Heart left ventricle (tissue), 16 donors: Measurements from ENCODE around the gene KIF26B. TPM values are rescaled to one million over a fixed set of nuclear protein-coding genes. Genes with fewer than 3 reads are reported as not detected.
"Not testable (repeated sequence)": the region's sequence is repeated elsewhere in the genome, so short reads cannot be mapped to it uniquely, and the experiment has no call there.

Experiments used
- ATAC-seq, 4 donors: fragments of 200-7000 bp; cut with Tn5 transposase; one replicate each; pipeline ENCODE4 v1.9.1; 2020 to 2022; ENCODE audit warnings: moderate library complexity in 4 of 4, mild to moderate bottlenecking in 3 of 4, moderate number of reproducible peaks in 1 of 4
- DNase-seq, 5 donors: peaks; one replicate each; pipeline ENCODE4 v3.0.0-alpha.2; 2020
- H3K27ac ChIP-seq, 12 donors: fragments of 200-600 bp; sonication (generic) in 4 of 12; one replicate each; pipeline versions ENCODE4 v1.5.0 to v1.8.0; 2016 to 2022; ENCODE audit warnings: mild to moderate bottlenecking in 2 of 12
- H3K27me3 ChIP-seq, 9 donors: fragments of 200-600 bp; sonication (generic) in 2 of 9; one replicate each; pipeline versions ENCODE4 v1.5.1 to v1.8.0; 2016 to 2022; ENCODE audit warnings: mild to moderate bottlenecking in 3 of 9
- H3K36me3 ChIP-seq, 9 donors: fragments of 200-600 bp; sonication (generic) in 2 of 9; one replicate each; pipeline versions ENCODE4 v1.5.0 to v1.8.0; 2018 to 2022; ENCODE audit warnings: mild to moderate bottlenecking in 2 of 9
- H3K4me1 ChIP-seq, 12 donors: fragments of 200-600 bp; sonication (generic) in 4 of 12; one replicate each; pipeline versions ENCODE4 v1.5.0 to v1.8.0; 2016 to 2022; ENCODE audit warnings: mild to moderate bottlenecking in 3 of 12
- H3K4me3 ChIP-seq, 12 donors: fragments of 200-600 bp; sonication (generic) in 4 of 12; one replicate each; pipeline versions ENCODE4 v1.5.0 to v1.8.0; 2017 to 2022; ENCODE audit warnings: mild to moderate bottlenecking in 9 of 12, moderate library complexity in 4 of 12
- H3K9me3 ChIP-seq, 12 donors: fragments of 200-600 bp; sonication (generic) in 4 of 12; one replicate each; pipeline versions ENCODE4 v1.5.0 to v1.8.0; 2016 to 2022; ENCODE audit warnings: mild to moderate bottlenecking in 1 of 12
- POLR2A ChIP-seq, 2 donors: fragments of 450-650 bp; IDR thresholded peaks; one replicate each; pipeline ENCODE4 v1.6.1; 2017; ENCODE audit warnings: antibody characterized with exemption in 2 of 2, mild to moderate bottlenecking in 2 of 2, moderate library complexity in 2 of 2
- WGBS, 4 donors: extraction: QIAGEN DNeasy Blood & Tissue Kit in 2 of 4; methylation state at CpG; one replicate each; pipeline versions ENCODE4 v1.1.5 to v1.1.7; 2013 to 2018; 5-methylcytosine and 5-hydroxymethylcytosine counted together
- intact Hi-C, 10 donors: fragments of 100-400 bp; cut with DNase I; formaldehyde crosslinking; loops; one replicate each; pipeline versions ENCODE4 v1.11.1 to v1.14.2; 2022
- polyA plus RNA-seq, 2 donors: library from polyadenylated mRNA; stranded (reverse); fragments of 200-250 nt; gene quantifications; one replicate each; pipeline ENCODE4 v1.2.3, GENCODE V29; 2013
- total RNA-seq, 9 donors: library from RNA; depleted of rRNA in 2 of 9; stranded (reverse); fragments of >200 nt in 2 of 9; fragmentation: NEBNext Ultra II Directional in 3 of 9; extraction: Animal tissue kit (Norgen Biotek cat#: 25700) in 3 of 9; gene quantifications; one replicate each; pipeline versions ENCODE4 v1.1.0 to v1.2.4, GENCODE V29; 2016 to 2023
- TF ChIP-seq, protein P1 (sequence below), 12 donors: fragments of 200-600 bp; sonication (generic) in 4 of 12; IDR thresholded peaks; one replicate each; pipeline versions ENCODE4 v1.5.0 to v1.8.0; 2018 to 2022; ENCODE audit warnings: antibody characterized with exemption in 12 of 12, mild to moderate bottlenecking in 5 of 12
- donor health status: ischemic (EF 13 %, LVEDD 7.1; RV severe dilation, severe dysfunction).
- donor health status: healthy with polysubstance abuse.
- donor health status: DM: no; HTN: yes; CAD: no.
- donor health status: DM: no; HTN: no; CAD: no.
- donor health status: ischemic (EF 25% LVEDD 6.9; RV normal size, moderate dysfunction).
- donor health status: ischemic (EF 25% LVEDD 5.7; RV mildly dilated, moderate dysfunction).
- donor health status: healthy.
- donor health status: DM: yes; HTN: yes; CAD: no.
- donor health status: ischemic (EF 35%, LVEDD 5.7; RV mildly dilated, moderate dysfunction).
- donor health status: nonischemic (EF 11% LVEDD 7.7; RV severe dilation, severe dysfunction).
- donor health status: DM: yes; HTN: yes; CAD: no.
- donor health status: PGD.
- donor health status: ischemic (EF 29% LVEDD 5.4; RV normal size, mild dysfunction).
- donor health status: nonischemic (EF 23%, LVEDD 6.1; RV moderate dilation, normal function).

The KIF26B gene
- total and polyA plus RNA-seq, 11 donors, result 1.2 to 7.0 (median 2.3) TPM

DNA sequence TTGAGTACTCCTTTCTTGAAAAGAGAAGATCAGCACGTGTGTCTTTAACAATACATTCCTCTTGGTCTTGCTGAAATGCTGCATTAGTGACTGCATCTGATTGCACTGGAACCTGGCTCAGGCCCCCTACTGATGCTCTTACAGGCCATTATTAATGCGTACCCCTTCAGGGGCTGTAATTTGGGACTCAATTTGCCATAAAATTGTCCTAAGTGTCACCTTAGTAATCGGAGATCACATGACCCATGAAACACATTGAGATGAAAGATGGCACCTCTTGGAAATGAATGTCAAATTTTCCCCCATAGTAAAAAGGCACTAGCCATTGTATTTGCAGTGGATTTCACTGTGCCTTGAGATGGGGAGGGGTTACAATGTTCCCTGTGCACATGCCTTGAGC is 563.3 kb downstream of the KIF26B start:
- Histone ChIP-seq H3K4me1 (no peaks in the 10 kb centered on the region), H3K9me3 (no peaks in the 10 kb centered on the region), H3K27ac (no peak overlapping the region), H3K4me3 (no peak overlapping the region), H3K36me3 (no peaks in the 10 kb centered on the region), H3K27me3 (no peaks in the 10 kb centered on the region)
- ATAC-seq, result no peak
- WGBS, 4 donors, result 88 to 93% (median 88%) methylated on average over 3 of the region's 3 CpGs
- TF ChIP-seq POLR2A (IDR thresholded peaks at IDR 0.05), result no peak
- TF ChIP-seq, protein P1, sequence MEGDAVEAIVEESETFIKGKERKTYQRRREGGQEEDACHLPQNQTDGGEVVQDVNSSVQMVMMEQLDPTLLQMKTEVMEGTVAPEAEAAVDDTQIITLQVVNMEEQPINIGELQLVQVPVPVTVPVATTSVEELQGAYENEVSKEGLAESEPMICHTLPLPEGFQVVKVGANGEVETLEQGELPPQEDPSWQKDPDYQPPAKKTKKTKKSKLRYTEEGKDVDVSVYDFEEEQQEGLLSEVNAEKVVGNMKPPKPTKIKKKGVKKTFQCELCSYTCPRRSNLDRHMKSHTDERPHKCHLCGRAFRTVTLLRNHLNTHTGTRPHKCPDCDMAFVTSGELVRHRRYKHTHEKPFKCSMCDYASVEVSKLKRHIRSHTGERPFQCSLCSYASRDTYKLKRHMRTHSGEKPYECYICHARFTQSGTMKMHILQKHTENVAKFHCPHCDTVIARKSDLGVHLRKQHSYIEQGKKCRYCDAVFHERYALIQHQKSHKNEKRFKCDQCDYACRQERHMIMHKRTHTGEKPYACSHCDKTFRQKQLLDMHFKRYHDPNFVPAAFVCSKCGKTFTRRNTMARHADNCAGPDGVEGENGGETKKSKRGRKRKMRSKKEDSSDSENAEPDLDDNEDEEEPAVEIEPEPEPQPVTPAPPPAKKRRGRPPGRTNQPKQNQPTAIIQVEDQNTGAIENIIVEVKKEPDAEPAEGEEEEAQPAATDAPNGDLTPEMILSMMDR (IDR thresholded peaks at IDR 0.05), result no peak
- intact Hi-C loops, result no loop called here
- no peak for DNase-seq

GRCh38 chr1:245718951-245719350 is 564.2 kb downstream of the KIF26B start:
- Histone ChIP-seq H3K36me3 (no peaks in the 10 kb centered on the region), H3K9me3 (no peaks in the 10 kb centered on the region), H3K27me3 (no peaks in the 10 kb centered on the region), H3K4me3 (no peak overlapping the region), H3K27ac (no peak overlapping the region), H3K4me1 (no peaks in the 10 kb centered on the region)
- TF ChIP-seq POLR2A (IDR thresholded peaks at IDR 0.05), result no peak
- TF ChIP-seq, protein P1 (IDR thresholded peaks at IDR 0.05), result no peak
- ATAC-seq, result no peak
- no peak for DNase-seq
- intact Hi-C loops, result no loop called here
- WGBS, 4 donors, result 92 to 96% (median 95%) methylated on average over 4 of the region's 4 CpGs

DNA sequence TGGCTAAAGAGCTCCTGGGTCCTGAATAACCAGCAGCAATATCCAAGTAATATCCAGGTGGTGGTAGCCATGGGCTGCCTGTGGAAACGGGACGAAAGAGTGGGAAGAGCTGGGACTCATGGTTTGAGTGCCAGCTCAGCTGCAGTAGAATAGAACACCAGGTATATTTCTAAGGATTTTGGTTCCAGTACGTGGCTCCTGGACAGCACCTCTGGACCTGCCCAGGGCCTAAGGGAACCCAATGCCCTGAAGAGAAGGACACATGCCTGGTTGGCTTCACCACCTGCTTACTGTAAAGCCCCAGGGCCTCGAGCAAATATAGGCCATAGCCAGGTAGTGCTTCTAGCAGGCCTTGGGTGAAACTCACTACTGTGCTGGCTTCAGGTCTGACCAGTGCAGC is 566.7 kb downstream of the KIF26B start:
- H3K27ac ChIP-seq, result no peak overlapping the region
- H3K4me1 ChIP-seq, result no peaks in the 10 kb centered on the region
- ATAC-seq (no peak), DNase-seq (no peak)
- peaks cover 0 to 15% (median 0%) of the 10 kb centered on the region in 12 donors for H3K9me3 ChIP-seq
- TF ChIP-seq, protein P1 (IDR thresholded peaks at IDR 0.05), result no peak
- TF ChIP-seq POLR2A (IDR thresholded peaks at IDR 0.05), result no peak
- no peaks in the 10 kb centered on the region for H3K36me3 ChIP-seq
- H3K4me3 ChIP-seq, result no peak overlapping the region
- no peaks in the 10 kb centered on the region for H3K27me3 ChIP-seq
- 62 to 94% (median 81%) methylated on average over 4 of the region's 4 CpGs for WGBS, 4 donors
- intact Hi-C loops, result no loop called here

DNA sequence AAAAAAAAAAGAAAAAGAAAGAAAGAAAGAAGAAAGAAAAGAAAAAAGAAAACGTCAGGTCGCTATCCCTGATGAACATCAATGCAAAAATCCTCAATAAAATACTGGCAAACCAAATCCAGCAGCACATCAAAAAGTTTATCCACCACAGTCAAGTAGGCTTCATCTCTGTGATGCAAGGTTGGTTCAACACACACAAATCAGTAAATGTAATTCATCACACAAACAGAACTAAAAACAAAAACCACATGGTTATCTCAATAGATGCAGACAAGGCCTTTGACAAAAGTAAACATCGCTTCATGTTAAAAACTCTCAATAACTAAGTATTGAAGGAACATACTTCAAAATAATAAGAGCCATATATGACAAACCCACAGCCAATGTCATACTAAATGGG is 573.2 kb downstream of the KIF26B start:
- H3K4me3 ChIP-seq, DNase-seq, ATAC-seq, H3K27ac ChIP-seq, H3K4me1 ChIP-seq, H3K27me3 ChIP-seq, H3K36me3 ChIP-seq, intact Hi-C loops: not testable (repeated sequence)
- 96 to 99% (median 99%) methylated on average over 3 of the region's 3 CpGs for WGBS, 4 donors
- peaks cover 0 to 77% (median 12%) of the 10 kb centered on the region in 12 donors for H3K9me3 ChIP-seq

DNA sequence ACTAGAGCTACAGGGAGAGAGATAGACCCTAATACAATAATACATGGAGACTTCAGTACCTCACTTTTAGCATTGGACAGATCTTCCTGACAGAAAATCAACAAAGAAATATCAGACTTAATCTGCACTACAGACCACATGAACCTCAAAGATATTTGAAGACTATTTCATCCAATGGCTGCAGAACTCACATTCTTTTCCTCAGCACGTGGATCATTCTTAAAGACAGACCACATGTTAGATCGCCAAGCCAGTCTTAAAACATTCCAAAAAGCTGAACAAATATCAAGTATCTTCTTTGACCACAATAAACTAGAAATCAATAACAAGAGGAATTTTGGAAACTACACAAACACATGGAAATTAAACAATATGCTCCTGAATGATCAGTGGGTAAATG is 576.0 kb downstream of the KIF26B start:
- Histone ChIP-seq H3K4me3 (no peak overlapping the region), H3K36me3 (no peaks in the 10 kb centered on the region), H3K9me3 (peaks cover 0 to 77% (median 12%) of the 10 kb centered on the region in 12 donors), H3K27me3 (no peaks in the 10 kb centered on the region), H3K4me1 (no peaks in the 10 kb centered on the region), H3K27ac (no peak overlapping the region)
- intact Hi-C loops, result no loop called here
- ATAC-seq, result no peak
- TF ChIP-seq POLR2A (IDR thresholded peaks at IDR 0.05), result no peak
- TF ChIP-seq, protein P1 (IDR thresholded peaks at IDR 0.05), result no peak
- WGBS, 4 donors, result 87 to 91% (median 89%) methylated on average over 2 of the region's 2 CpGs
- DNase-seq, result no peak

GRCh38 chr1:245740336-245740735 is 585.6 kb downstream of the KIF26B start:
- H3K9me3 ChIP-seq, H3K27me3 ChIP-seq, ATAC-seq, H3K4me1 ChIP-seq, DNase-seq, H3K27ac ChIP-seq, H3K36me3 ChIP-seq, H3K4me3 ChIP-seq, intact Hi-C loops: not testable (repeated sequence)
- WGBS, 4 donors, result 97 to 100% (median 98%) methylated on average over 1 of the region's 1 CpG
